Neuronal stem cell (in vitro differentiated cells): ENCODE results near the gene AP3B1.

Experiments
- DNase-seq: peaks from one replicate; pipeline ENCODE4 v3.0.0-alpha.2; 2013; ENCODE audit warnings: low spot score
- H2AFZ ChIP-seq: one replicate; pipeline ENCODE4 v1.6.1; 2013; ENCODE audit warnings: mild to moderate bottlenecking, low read length, inconsistent platforms
- H2AK5ac ChIP-seq: 2 replicates; pipeline ENCODE4 v1.6.1; 2013; ENCODE audit warnings: low read depth, mild to moderate bottlenecking, inconsistent platforms, low read length, moderate library complexity, mixed read lengths
- H2BK120ac ChIP-seq: 2 replicates; pipeline ENCODE4 v1.6.1; 2013; ENCODE audit warnings: low read depth, mild to moderate bottlenecking, inconsistent platforms, low read length, moderate library complexity, mixed read lengths
- H2BK12ac ChIP-seq: one replicate; pipeline ENCODE4 v1.6.1; 2013; ENCODE audit warnings: low read length, inconsistent platforms
- H2BK15ac ChIP-seq: 2 replicates; pipeline ENCODE4 v1.6.1; 2013; ENCODE audit warnings: mild to moderate bottlenecking, low read length, inconsistent platforms, mixed read lengths
- H2BK5ac ChIP-seq: one replicate; pipeline ENCODE4 v1.6.1; 2013; ENCODE audit warnings: inconsistent platforms, mild to moderate bottlenecking, low read length, moderate library complexity
- H3K14ac ChIP-seq: one replicate; pipeline ENCODE4 v1.6.1; 2013; ENCODE audit warnings: low read length, inconsistent platforms
- H3K18ac ChIP-seq: 2 replicates; pipeline ENCODE4 v1.6.1; 2013; ENCODE audit warnings: low read length, inconsistent platforms
- H3K23ac ChIP-seq: 2 replicates; pipeline ENCODE4 v1.6.1; 2013; ENCODE audit warnings: low read depth, mild to moderate bottlenecking, mixed read lengths, low read length, inconsistent platforms; ENCODE audit not compliant: poor library complexity
- H3K27ac ChIP-seq: replicated peaks from 3 replicates; pipeline ENCODE4 v1.5.1; 2013; ENCODE audit warnings: low read length, inconsistent platforms
- H3K27me3 ChIP-seq, 3 experiments: 2 replicates each; pipeline ENCODE4 v1.6.1; 2013; ENCODE audit warnings: low read length in 3 of 3, mild to moderate bottlenecking in 2 of 3, inconsistent platforms in 1 of 3, low read depth in 1 of 3, mixed read lengths in 1 of 3, moderate library complexity in 1 of 3; ENCODE audit not compliant: control insufficient read depth in 3 of 3, insufficient read depth in 3 of 3
- H3K36me3 ChIP-seq, 2 donors: replicated peaks in 1 of 2; 2 replicates each; pipeline ENCODE4 v1.6.1; 2013; ENCODE audit warnings: low read length in 2 of 2; ENCODE audit not compliant: control insufficient read depth in 2 of 2, insufficient read depth in 2 of 2
- H3K4ac ChIP-seq: 2 replicates; pipeline ENCODE4 v1.6.1; 2013; ENCODE audit warnings: inconsistent platforms, mild to moderate bottlenecking, low read length, moderate library complexity
- H3K4me1 ChIP-seq, 2 donors: 1 replicate in 1 of 2; 2 replicates in 1 of 2; pipeline ENCODE4 v1.6.1; 2013; ENCODE audit warnings: low read length in 2 of 2, low read depth in 1 of 2; ENCODE audit not compliant: control insufficient read depth in 2 of 2, insufficient read depth in 1 of 2
- H3K4me2 ChIP-seq: one replicate; pipeline ENCODE4 v1.6.1; 2013; ENCODE audit warnings: mild to moderate bottlenecking, low read length, inconsistent platforms; ENCODE audit not compliant: insufficient read depth, poor library complexity, severe bottlenecking
- H3K4me3 ChIP-seq, 2 donors: 2 replicates each; pipeline ENCODE4 v1.5.1; 2013; ENCODE audit warnings: low read length in 2 of 2, mild to moderate bottlenecking in 2 of 2, inconsistent platforms in 1 of 2, moderate library complexity in 1 of 2
- H3K79me1 ChIP-seq: one replicate; pipeline ENCODE4 v1.6.1; 2013; ENCODE audit warnings: low read depth, mild to moderate bottlenecking, inconsistent platforms, low read length, moderate library complexity
- H3K9ac ChIP-seq: one replicate; pipeline ENCODE4 v1.6.1; 2013; ENCODE audit warnings: mild to moderate bottlenecking, low read depth, low read length, inconsistent platforms; ENCODE audit not compliant: poor library complexity
- H3K9me3 ChIP-seq, 2 donors: replicated peaks in 1 of 2; 2 replicates each; pipeline versions ENCODE3 to v1.6.1; 2013; ENCODE audit warnings: low read length in 2 of 2, mild to moderate bottlenecking in 2 of 2, inconsistent platforms in 1 of 2, low read depth in 1 of 2, mixed read lengths in 1 of 2, moderate library complexity in 1 of 2; ENCODE audit not compliant: control insufficient read depth in 2 of 2, insufficient read depth in 1 of 2
- H4K8ac ChIP-seq: one replicate; pipeline ENCODE4 v1.6.1; 2013; ENCODE audit warnings: low read depth, mild to moderate bottlenecking, inconsistent platforms, low read length, moderate library complexity
- H4K91ac ChIP-seq: one replicate; pipeline ENCODE4 v1.6.1; 2013; ENCODE audit warnings: low read length, low read depth, mild to moderate bottlenecking, inconsistent platforms; ENCODE audit not compliant: poor library complexity
- WGBS, 2 donors: extraction: QIAGEN DNeasy Blood & Tissue Kit; methylation state at CpG; one replicate each; pipeline ENCODE4 v1.1.7; 2013; ENCODE audit warnings: missing lambda C conversion rate in 2 of 2, mixed read lengths in 1 of 2; ENCODE audit not compliant: insufficient read length in 2 of 2, insufficient replicate concordance in 1 of 2; ENCODE audit errors: extremely low coverage in 2 of 2; 5-methylcytosine and 5-hydroxymethylcytosine counted together

Gene AP3B1

GRCh38 chr5:78265163-78265562, 29.3 kb downstream of the AP3B1 start:
- Histone ChIP-seq H2BK5ac (no peak overlapping the region), H4K8ac (no peak overlapping the region), H3K9me3 (peaks cover 0 to 5% of the 10 kb centered on the region in 2 donors), H3K4me1 (no peaks in the 10 kb centered on the region), H3K18ac (no peak overlapping the region), H2AK5ac (no peak overlapping the region), H3K4ac (no peak overlapping the region), H2BK120ac (no peak overlapping the region), H2BK15ac (no peak overlapping the region), H3K27me3 (no peaks in the 10 kb centered on the region), H3K79me1 (no peaks in the 10 kb centered on the region), H3K27ac (no peak overlapping the region), H2AFZ (no peak overlapping the region), H3K36me3 (peaks cover 0 to 71% of the 10 kb centered on the region in 2 donors), H3K14ac (no peak overlapping the region), H3K9ac (no peak overlapping the region), H2BK12ac (no peak overlapping the region), H4K91ac (no peak overlapping the region), H3K4me2 (no peak overlapping the region), H3K4me3 (no peak overlapping the region), H3K23ac (no peak overlapping the region)
- WGBS, 2 donors = no CpG with 5 or more reads among the region's 2 CpGs
- no peak for DNase-seq

GRCh38 chr5:78264600-78264999, 29.9 kb downstream of the AP3B1 start:
- Histone ChIP-seq H3K23ac (no peak overlapping the region), H3K4me3 (no peak overlapping the region), H3K4me2 (no peak overlapping the region), H3K14ac (no peak overlapping the region), H2AFZ (no peak overlapping the region), H3K9me3 (peaks cover 0 to 5% of the 10 kb centered on the region in 2 donors), H3K27me3 (no peaks in the 10 kb centered on the region), H2BK15ac (no peak overlapping the region), H3K9ac (no peak overlapping the region), H3K18ac (no peak overlapping the region), H2BK12ac (no peak overlapping the region), H4K8ac (no peak overlapping the region), H3K36me3 (peaks cover 0 to 75% of the 10 kb centered on the region in 2 donors), H3K4me1 (no peaks in the 10 kb centered on the region), H3K4ac (no peak overlapping the region), H2AK5ac (no peak overlapping the region), H3K27ac (no peak overlapping the region), H3K79me1 (no peaks in the 10 kb centered on the region), H2BK5ac (no peak overlapping the region), H2BK120ac (no peak overlapping the region), H4K91ac (no peak overlapping the region)
- DNase-seq = no peak
- WGBS, 2 donors = no CpG with 5 or more reads among the region's 1 CpG

GRCh38 chr5:78260771-78261170, 33.7 kb downstream of the AP3B1 start:
- Histone ChIP-seq H4K8ac (no peak overlapping the region), H3K23ac (no peak overlapping the region), H2BK15ac (no peak overlapping the region), H3K9me3 (peaks cover 0 to 2% of the 10 kb centered on the region in 2 donors), H2BK12ac (no peak overlapping the region), H3K18ac (no peak overlapping the region), H3K27me3 (no peaks in the 10 kb centered on the region), H3K4me2 (no peak overlapping the region), H2AK5ac (no peak overlapping the region), H4K91ac (no peak overlapping the region), H3K79me1 (no peaks in the 10 kb centered on the region), H2AFZ (no peak overlapping the region), H2BK120ac (no peak overlapping the region), H3K4me3 (no peak overlapping the region), H3K27ac (no peak overlapping the region), H3K4me1 (no peaks in the 10 kb centered on the region), H2BK5ac (no peak overlapping the region), H3K4ac (no peak overlapping the region), H3K9ac (no peak overlapping the region), H3K14ac (no peak overlapping the region), H3K36me3 (peaks cover 0 to 66% of the 10 kb centered on the region in 2 donors)
- no peak for DNase-seq
- no CpG with 5 or more reads among the region's 2 CpGs for WGBS, 2 donors

GRCh38 chr5:78253201-78253600, 41.3 kb downstream of the AP3B1 start:
- Histone ChIP-seq H4K8ac (no peak overlapping the region), H3K23ac (no peak overlapping the region), H3K4me3 (no peak overlapping the region), H2BK5ac (no peak overlapping the region), H2AFZ (no peak overlapping the region), H3K27me3 (no peaks in the 10 kb centered on the region), H3K4me2 (no peak overlapping the region), H3K36me3 (peaks cover 1 to 45% of the 10 kb centered on the region in 2 donors), H3K4me1 (no peaks in the 10 kb centered on the region), H3K14ac (no peak overlapping the region), H3K18ac (no peak overlapping the region), H2BK12ac (no peak overlapping the region), H3K9me3 (peaks cover 1 to 27% of the 10 kb centered on the region in 2 donors), H2AK5ac (no peak overlapping the region), H3K4ac (no peak overlapping the region), H3K27ac (no peak overlapping the region), H3K79me1 (no peaks in the 10 kb centered on the region), H4K91ac (no peak overlapping the region), H2BK15ac (no peak overlapping the region), H3K9ac (no peak overlapping the region), H2BK120ac (no peak overlapping the region)
- no CpG with 5 or more reads among the region's 3 CpGs for WGBS, 2 donors
- DNase-seq = no peak
